HUES64 (cell line): ENCODE results near the gene PDCD1LG2.

ENCODE experiments used
- H3K27ac ChIP-seq: 2 replicates; pipeline ENCODE4 v1.7.0; 2013; ENCODE audit warnings: low read depth, low read length, inconsistent platforms
- H3K27me3 ChIP-seq: 2 replicates; pipeline ENCODE4 v1.6.1; 2013; ENCODE audit warnings: mild to moderate bottlenecking, low read length; ENCODE audit not compliant: insufficient read depth
- H3K36me3 ChIP-seq: 2 replicates; pipeline ENCODE4 v1.6.1; 2013; ENCODE audit warnings: mild to moderate bottlenecking, low read length; ENCODE audit not compliant: insufficient read depth
- H3K4me1 ChIP-seq: 2 replicates; pipeline ENCODE4 v1.6.1; 2013; ENCODE audit warnings: mild to moderate bottlenecking, low read length, moderate library complexity; ENCODE audit not compliant: insufficient read depth
- H3K4me3 ChIP-seq: 2 replicates; pipeline ENCODE4 v1.5.1; 2013; ENCODE audit warnings: mild to moderate bottlenecking, low read length, moderate library complexity
- H3K9ac ChIP-seq: 2 replicates; pipeline ENCODE4 v1.6.1; 2013; ENCODE audit warnings: mild to moderate bottlenecking, low read depth, low read length
- H3K9me3 ChIP-seq: 2 replicates; pipeline ENCODE4 v1.6.1; 2013; ENCODE audit warnings: low read depth, low read length; ENCODE audit not compliant: insufficient read depth
- WGBS: fragments of 150-250, 120-280 bp; methylation state at CpG from one replicate; pipeline ENCODE4 v1.1.7; 2013; ENCODE audit warnings: missing lambda C conversion rate; 5-methylcytosine and 5-hydroxymethylcytosine counted together

Gene PDCD1LG2

DNA sequence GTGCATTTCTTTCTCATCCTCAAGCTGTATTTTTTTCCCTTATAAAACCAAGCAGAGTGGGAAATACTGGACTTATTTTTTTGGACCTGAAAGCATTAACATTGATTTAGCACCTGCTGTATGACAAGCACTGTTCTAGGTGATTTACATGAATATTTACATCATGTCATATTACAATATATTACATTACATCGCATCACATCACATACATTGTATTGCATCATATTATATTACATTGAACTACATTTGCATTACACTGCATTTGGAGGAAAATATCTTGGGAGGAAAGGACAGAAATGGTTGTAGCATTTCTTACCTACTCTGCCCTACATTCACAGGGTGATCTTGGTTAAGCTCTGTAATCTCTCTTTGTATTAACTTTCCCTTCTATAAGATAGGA, 11.2 kb upstream of the PDCD1LG2 start:
- H3K27ac ChIP-seq: no peak overlapping the region
- no peak overlapping the region for H3K4me3 ChIP-seq
- H3K9ac ChIP-seq: no peak overlapping the region
- WGBS: 100% methylated on average over 1 of the region's 1 CpG
- no peaks in the 10 kb centered on the region for H3K27me3 ChIP-seq
- no peaks in the 10 kb centered on the region for H3K36me3 ChIP-seq
- H3K4me1 ChIP-seq: no peaks in the 10 kb centered on the region
- H3K9me3 ChIP-seq: no peaks in the 10 kb centered on the region

GRCh38 chr9:5499889-5500398, 10.4 kb upstream of the PDCD1LG2 start:
- Histone ChIP-seq H3K9me3 (no peaks in the 10 kb centered on the region), H3K9ac (no peak overlapping the region), H3K27ac (no peak overlapping the region), H3K36me3 (no peaks in the 10 kb centered on the region), H3K4me1 (no peaks in the 10 kb centered on the region), H3K27me3 (no peaks in the 10 kb centered on the region), H3K4me3 (no peak overlapping the region)
- WGBS: 95% methylated on average over 4 of the region's 4 CpGs

GRCh38 chr9:5500441-5501235, 9.7 kb upstream of the PDCD1LG2 start:
- H3K9ac ChIP-seq: no peak overlapping the region
- no peak overlapping the region for H3K27ac ChIP-seq
- WGBS: 94% methylated on average over 18 of the region's 18 CpGs
- no peaks in the 10 kb centered on the region for H3K36me3 ChIP-seq
- no peaks in the 10 kb centered on the region for H3K27me3 ChIP-seq
- no peaks in the 10 kb centered on the region for H3K4me1 ChIP-seq
- H3K4me3 ChIP-seq: no peak overlapping the region
- H3K9me3 ChIP-seq: no peaks in the 10 kb centered on the region

DNA sequence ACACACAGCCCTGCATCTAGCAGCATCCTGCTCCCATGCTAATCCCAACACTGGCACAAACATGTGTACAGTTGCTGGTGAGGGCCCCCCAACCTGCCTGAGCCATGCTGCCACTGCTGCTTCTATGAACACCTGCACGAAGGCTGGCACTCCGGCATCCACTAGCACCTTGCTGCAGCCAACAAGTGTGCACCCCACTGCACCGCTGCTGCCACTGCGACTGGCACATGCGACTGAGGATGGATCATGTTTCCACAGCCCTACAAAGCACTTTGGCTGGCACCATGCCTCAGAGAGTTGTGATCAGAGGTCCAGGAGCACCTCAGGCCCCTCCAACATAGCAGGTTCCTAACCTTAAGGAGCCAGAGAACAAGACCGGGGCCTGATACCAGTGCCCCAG, 7.8 kb upstream of the PDCD1LG2 start:
- Histone ChIP-seq H3K27me3 (no peaks in the 10 kb centered on the region), H3K4me3 (no peak overlapping the region), H3K36me3 (no peaks in the 10 kb centered on the region), H3K4me1 (no peaks in the 10 kb centered on the region), H3K27ac (no peak overlapping the region), H3K9ac (no peak overlapping the region), H3K9me3 (no peaks in the 10 kb centered on the region)
- 98% methylated on average over 6 of the region's 6 CpGs for WGBS

DNA sequence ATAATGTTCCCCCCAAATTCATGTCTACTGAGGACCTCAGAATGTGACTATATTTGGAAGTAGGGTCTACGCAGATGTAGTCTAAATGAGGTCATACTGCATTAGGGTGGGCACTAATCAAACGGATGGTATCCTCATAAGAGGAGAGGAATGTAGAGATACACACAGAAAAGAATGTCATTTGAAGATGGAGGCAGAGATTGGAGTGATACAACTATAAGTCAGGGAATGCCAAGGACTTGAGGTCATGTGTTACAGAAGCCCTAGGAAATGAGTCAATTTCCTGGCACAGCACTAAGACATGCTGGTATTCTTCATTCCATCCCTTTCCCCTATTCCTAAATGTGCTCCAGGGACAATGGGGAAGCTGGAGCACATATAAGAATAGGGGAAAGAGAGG, 758 bp upstream of the PDCD1LG2 start:
- Histone ChIP-seq H3K9ac (no peak overlapping the region), H3K27ac (no peak overlapping the region), H3K9me3 (no peaks in the 10 kb centered on the region), H3K36me3 (no peaks in the 10 kb centered on the region), H3K4me1 (peaks cover 3% of the 10 kb centered on the region; the same call in 1 of the 2 replicates), H3K4me3 (no peak overlapping the region), H3K27me3 (no peaks in the 10 kb centered on the region)
- 84% methylated on average over 2 of the region's 2 CpGs for WGBS

DNA sequence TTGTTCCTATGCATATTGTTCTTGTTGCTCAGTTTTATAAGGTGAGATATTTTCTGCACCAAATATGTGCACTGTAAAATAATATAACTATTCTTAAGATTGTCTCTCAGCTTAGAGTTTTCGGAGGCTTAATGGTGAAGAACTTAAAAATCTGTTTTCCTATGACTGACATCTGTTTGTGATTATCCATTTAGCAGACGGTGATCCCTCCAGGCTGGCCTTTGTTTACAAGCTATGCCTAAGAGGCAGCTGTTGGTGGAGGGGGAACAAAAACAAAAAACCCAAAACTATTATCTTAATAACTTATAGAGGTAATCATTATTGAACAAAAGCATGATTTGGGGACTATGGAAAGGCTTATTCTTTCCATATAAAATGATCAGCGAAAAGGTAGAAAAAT, 658 bp downstream of the PDCD1LG2 start:
- H3K9ac ChIP-seq: no peak overlapping the region
- WGBS: 91% methylated on average over 3 of the region's 3 CpGs
- no peaks in the 10 kb centered on the region for H3K9me3 ChIP-seq
- no peaks in the 10 kb centered on the region for H3K36me3 ChIP-seq
- H3K27me3 ChIP-seq: no peaks in the 10 kb centered on the region
- H3K27ac ChIP-seq: no peak overlapping the region
- no peak overlapping the region for H3K4me3 ChIP-seq
- H3K4me1 ChIP-seq: peaks cover 3% of the 10 kb centered on the region; the same call in 1 of the 2 replicates

DNA sequence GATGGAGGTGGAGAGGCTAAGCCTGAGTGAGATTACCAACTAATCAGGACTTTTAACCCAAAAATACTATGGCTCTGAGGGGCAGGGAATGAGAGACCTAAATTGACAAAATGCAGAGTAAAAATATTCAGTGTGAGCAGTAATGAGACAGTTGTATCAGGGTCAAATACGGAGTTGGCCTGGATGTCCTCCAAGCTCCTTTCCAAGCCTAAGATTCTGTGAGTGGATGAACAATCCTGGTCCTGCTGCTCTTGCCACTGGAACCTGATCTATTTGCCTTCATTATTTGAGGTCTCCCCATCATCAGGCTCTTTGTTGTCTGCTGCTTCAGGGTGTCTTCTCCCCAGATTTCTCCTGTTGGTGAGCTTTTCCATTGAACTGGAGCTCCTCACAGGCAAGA, 1.1 kb downstream of the PDCD1LG2 start:
- no peaks in the 10 kb centered on the region for H3K9me3 ChIP-seq
- WGBS: 94% methylated on average over 1 of the region's 1 CpG
- H3K27me3 ChIP-seq: no peaks in the 10 kb centered on the region
- no peaks in the 10 kb centered on the region for H3K36me3 ChIP-seq
- peaks cover 3% of the 10 kb centered on the region; the same call in 1 of the 2 replicates for H3K4me1 ChIP-seq
- no peak overlapping the region for H3K4me3 ChIP-seq
- H3K27ac ChIP-seq: no peak overlapping the region
- H3K9ac ChIP-seq: no peak overlapping the region

DNA sequence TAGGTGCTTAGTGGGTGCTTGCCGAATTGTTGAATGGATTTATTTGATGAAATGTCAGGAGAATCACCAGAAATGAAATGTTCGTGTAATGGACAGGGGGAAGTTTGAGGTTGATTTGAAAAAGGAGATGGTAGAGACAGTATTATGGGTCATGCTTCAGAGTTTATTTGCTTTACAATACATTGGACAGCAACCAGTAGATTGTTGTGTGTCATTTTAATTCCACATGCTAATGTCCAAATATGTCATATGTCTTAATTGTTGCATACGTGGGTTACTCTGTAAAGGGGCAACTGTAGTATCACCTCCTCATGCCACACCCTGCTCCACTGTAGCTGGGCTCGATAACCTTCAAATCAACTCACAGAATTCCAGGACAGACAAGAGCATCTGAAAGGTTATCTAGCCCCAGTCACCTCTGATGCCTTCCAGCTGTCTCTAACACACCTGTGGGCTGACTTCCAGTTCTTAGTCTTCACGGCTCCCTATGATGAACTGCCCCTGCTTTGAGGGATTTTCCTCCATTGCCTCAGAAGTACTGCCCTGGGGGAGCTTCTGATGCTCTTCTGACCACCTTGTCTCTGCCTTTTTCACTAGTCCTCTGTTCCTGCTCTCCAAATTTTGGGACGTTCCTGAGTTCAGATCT, 1.7 kb downstream of the PDCD1LG2 start:
- Histone ChIP-seq H3K27ac (no peak overlapping the region), H3K27me3 (no peaks in the 10 kb centered on the region), H3K36me3 (no peaks in the 10 kb centered on the region), H3K9me3 (no peaks in the 10 kb centered on the region), H3K4me3 (no peak overlapping the region), H3K4me1 (peaks cover 3% of the 10 kb centered on the region; the same call in 1 of the 2 replicates), H3K9ac (no peak overlapping the region)
- 91% methylated on average over 6 of the region's 6 CpGs for WGBS

DNA sequence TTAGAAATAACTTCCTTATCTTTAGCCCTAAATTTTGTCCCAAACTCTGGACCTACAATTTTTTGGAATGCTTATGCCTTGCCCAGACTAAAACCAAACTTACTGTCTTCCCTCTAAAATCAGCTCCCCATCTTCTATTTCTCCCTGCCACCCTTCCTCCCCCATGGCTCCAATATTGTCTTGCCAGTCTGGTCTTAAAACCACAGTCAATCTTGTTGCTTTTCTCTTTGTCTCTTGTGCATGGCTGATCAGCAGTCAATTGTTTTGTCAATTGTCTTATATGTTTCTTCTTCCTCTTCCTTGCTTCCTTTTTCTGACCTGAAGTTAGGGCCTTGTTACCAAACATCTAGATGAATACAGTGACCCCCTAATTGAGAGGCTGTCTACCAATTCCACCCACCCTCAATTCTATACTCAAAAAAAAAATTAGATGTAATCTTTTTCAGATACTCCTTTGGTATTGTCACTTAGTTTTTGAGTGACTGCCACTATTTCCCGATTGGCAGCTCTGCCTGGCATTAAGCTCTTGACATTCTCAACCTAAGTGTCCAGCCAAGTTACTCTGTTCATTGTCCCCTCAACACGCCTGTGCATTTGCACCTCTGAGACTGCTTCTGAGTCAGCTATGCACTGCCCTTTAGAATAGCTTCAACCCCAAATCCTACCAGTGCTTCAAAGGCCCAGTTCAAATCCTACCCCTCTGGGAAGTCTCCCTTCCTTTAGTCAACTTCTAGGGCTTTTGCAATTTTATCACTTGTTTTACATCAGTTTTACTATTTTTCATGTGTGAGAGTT, 2.5 kb downstream of the PDCD1LG2 start:
- Histone ChIP-seq H3K27me3 (no peaks in the 10 kb centered on the region), H3K4me1 (peaks cover 3% of the 10 kb centered on the region; the same call in 1 of the 2 replicates), H3K9me3 (no peaks in the 10 kb centered on the region), H3K36me3 (no peaks in the 10 kb centered on the region), H3K9ac (no peak overlapping the region), H3K27ac (no peak overlapping the region), H3K4me3 (no peak overlapping the region)
- WGBS: 90% methylated on average over 2 of the region's 2 CpGs

GRCh38 chr9:5513966-5514616, 3.8 kb downstream of the PDCD1LG2 start:
- Histone ChIP-seq H3K4me1 (peaks cover 12% of the 10 kb centered on the region), H3K27ac (no peak overlapping the region), H3K9me3 (no peaks in the 10 kb centered on the region), H3K4me3 (no peak overlapping the region), H3K9ac (no peak overlapping the region), H3K27me3 (no peaks in the 10 kb centered on the region), H3K36me3 (no peaks in the 10 kb centered on the region)
- 88% methylated on average over 2 of the region's 2 CpGs for WGBS
